Karpas-422 (cell line): ENCODE data around the gene RBMS2. TPM values are rescaled to one million over a fixed set of nuclear protein-coding genes. Genes with fewer than 3 reads are reported as not detected.

Source experiments
- DNase-seq: peaks from one replicate; pipeline ENCODE4 v3.0.0-alpha.2; 2015
- H2AFZ ChIP-seq: fragments of 200-600 bp; sonication (generic); 2 replicates; pipeline ENCODE4 v1.6.1; 2014; ENCODE audit warnings: antibody characterized with exemption, low read length, mixed read lengths
- H3K27ac ChIP-seq: fragments of 200-600 bp; sonication (generic); 2 replicates; pipeline ENCODE4 v1.5.1; 2014; ENCODE audit warnings: mild to moderate bottlenecking, low read length, moderate library complexity
- H3K27me3 ChIP-seq: fragments of 200-600 bp; sonication (generic); 2 replicates; pipeline ENCODE4 v1.6.1; 2014; ENCODE audit warnings: low read length, mixed read lengths
- H3K36me3 ChIP-seq: fragments of 200-600 bp; sonication (generic); 2 replicates; pipeline ENCODE4 v1.6.1; 2014; ENCODE audit warnings: low read length, mixed read lengths; ENCODE audit not compliant: insufficient read depth
- H3K4me1 ChIP-seq: fragments of 200-600 bp; sonication (generic); 2 replicates; pipeline ENCODE4 v1.6.1; 2014; ENCODE audit warnings: mild to moderate bottlenecking, low read length, mixed read lengths
- H3K4me2 ChIP-seq: fragments of 200-600 bp; sonication (generic); 2 replicates; pipeline ENCODE4 v1.6.1; 2014; ENCODE audit warnings: low read length, low read depth, mild to moderate bottlenecking; ENCODE audit not compliant: poor library complexity, severe bottlenecking
- H3K4me3 ChIP-seq: fragments of 200-600 bp; sonication (generic); 2 replicates; pipeline ENCODE4 v1.5.1; 2014; ENCODE audit warnings: mild to moderate bottlenecking, antibody characterized with exemption, low read length, mixed read lengths
- H3K79me2 ChIP-seq: fragments of 200-600 bp; sonication (generic); 2 replicates; pipeline ENCODE4 v1.6.1; 2014; ENCODE audit warnings: mild to moderate bottlenecking, low read length, mixed read lengths
- H3K9ac ChIP-seq: fragments of 200-600 bp; sonication (generic); 2 replicates; pipeline ENCODE4 v1.6.0; 2014; ENCODE audit warnings: low read length
- H3K9me2 ChIP-seq: fragments of 200-600 bp; sonication (generic), shearing (Covaris generic); replicated peaks from 2 replicates; pipeline ENCODE4 v1.6.0; 2014; ENCODE audit warnings: mild to moderate bottlenecking, low read length, moderate library complexity; ENCODE audit not compliant: insufficient read depth
- H3K9me3 ChIP-seq: fragments of 300-700, 200-600 bp; sonication (generic); 2 replicates; pipeline ENCODE4 v1.6.1; 2014; ENCODE audit warnings: low read length, mixed read lengths
- H4K20me1 ChIP-seq: fragments of 200-600 bp; sonication (generic); 2 replicates; pipeline ENCODE4 v1.6.1; 2014; ENCODE audit warnings: mild to moderate bottlenecking, antibody characterized with exemption, low read length, low read depth; ENCODE audit not compliant: insufficient read depth
- total RNA-seq: library from RNA; depleted of rRNA; stranded (reverse); fragments of >200 nt; shearing (Covaris generic); gene quantifications from 2 replicates; pipeline ENCODE4 v1.2.3, GENCODE V29; 2014; ENCODE audit warnings: low replicate concordance

The RBMS2 gene
- total RNA-seq, 1 experiment from 2014 or later: 3.7 TPM

GRCh38 chr12:56596815-56597214 is 75.2 kb downstream of the RBMS2 start:
- Histone ChIP-seq H4K20me1 (peaks cover 4% of the 10 kb centered on the region; the same call in 1 of the 2 replicates), H3K9me3 (no peaks in the 10 kb centered on the region), H2AFZ (no peak overlapping the region), H3K9ac (peak overlapping the region; percentile 36), H3K27ac (peak overlapping the region; percentile 24; the same call in 1 of the 2 replicates), H3K36me3 (peaks cover 27% of the 10 kb centered on the region), H3K79me2 (no peaks in the 10 kb centered on the region), H3K9me2 (no peaks in the 10 kb centered on the region), H3K4me2 (peak overlapping the region; percentile 50), H3K4me3 (no peak overlapping the region), H3K4me1 (peaks cover 35% of the 10 kb centered on the region), H3K27me3 (no peaks in the 10 kb centered on the region)
- no peak for DNase-seq

- no peaks in the 10 kb centered on the region for H3K27me3 ChIP-seq
These were observed 77.4 kb downstream of the RBMS2 start for GRCh38 chr12:56599041-56599440.

GRCh38 chr12:56599797-56600196 is 78.2 kb downstream of the RBMS2 start:
- no peak overlapping the region for H2AFZ ChIP-seq
- peaks cover 4% of the 10 kb centered on the region; the same call in 1 of the 2 replicates for H4K20me1 ChIP-seq

More at GRCh38 chr12:56599041-56599440, 77.4 kb downstream of the RBMS2 start:
- peaks cover 39% of the 10 kb centered on the region for H3K36me3 ChIP-seq
- H3K9me3 ChIP-seq: no peaks in the 10 kb centered on the region
- H3K9me2 ChIP-seq: no peaks in the 10 kb centered on the region
- no peak for DNase-seq
- no peak overlapping the region for H3K4me3 ChIP-seq
- peaks cover 4% of the 10 kb centered on the region; the same call in 1 of the 2 replicates for H4K20me1 ChIP-seq
- peaks cover 35% of the 10 kb centered on the region for H3K4me1 ChIP-seq
- H2AFZ ChIP-seq: no peak overlapping the region
- no peak overlapping the region for H3K27ac ChIP-seq
- no peaks in the 10 kb centered on the region for H3K79me2 ChIP-seq
- no peak overlapping the region for H3K9ac ChIP-seq
- H3K4me2 ChIP-seq: no peak overlapping the region

GRCh38 chr12:56600753-56601152 is 79.1 kb downstream of the RBMS2 start:
- peaks cover 23% of the 10 kb centered on the region for H3K4me1 ChIP-seq

More at GRCh38 chr12:56599797-56600196, 78.2 kb downstream of the RBMS2 start:
- no peak overlapping the region for H3K4me3 ChIP-seq
- H3K9me3 ChIP-seq: no peaks in the 10 kb centered on the region
- H3K9ac ChIP-seq: no peak overlapping the region
- peaks cover 30% of the 10 kb centered on the region for H3K4me1 ChIP-seq
- H3K79me2 ChIP-seq: no peaks in the 10 kb centered on the region
- no peaks in the 10 kb centered on the region for H3K27me3 ChIP-seq
- H3K36me3 ChIP-seq: peaks cover 47% of the 10 kb centered on the region
- no peak for DNase-seq
- H3K27ac ChIP-seq: no peak overlapping the region
- no peaks in the 10 kb centered on the region for H3K9me2 ChIP-seq
- no peak overlapping the region for H3K4me2 ChIP-seq

GRCh38 chr12:56601503-56601902 is 79.9 kb downstream of the RBMS2 start:
- H3K36me3 ChIP-seq: peaks cover 57% of the 10 kb centered on the region

More at GRCh38 chr12:56600753-56601152, 79.1 kb downstream of the RBMS2 start:
- DNase-seq: no peak
- no peaks in the 10 kb centered on the region for H3K9me3 ChIP-seq
- no peaks in the 10 kb centered on the region for H3K27me3 ChIP-seq
- H3K4me2 ChIP-seq: no peak overlapping the region
- H2AFZ ChIP-seq: no peak overlapping the region
- no peak overlapping the region for H3K4me3 ChIP-seq
- peaks cover 50% of the 10 kb centered on the region for H3K36me3 ChIP-seq
- no peak overlapping the region for H3K9ac ChIP-seq
- no peak overlapping the region for H3K27ac ChIP-seq
- no peaks in the 10 kb centered on the region for H4K20me1 ChIP-seq
- no peaks in the 10 kb centered on the region for H3K9me2 ChIP-seq
- H3K79me2 ChIP-seq: no peaks in the 10 kb centered on the region

GRCh38 chr12:56602239-56602638 is 80.6 kb downstream of the RBMS2 start:
- Histone ChIP-seq H3K9ac (no peak overlapping the region), H3K4me2 (no peak overlapping the region), H3K36me3 (peaks cover 60% of the 10 kb centered on the region), H3K9me2 (no peaks in the 10 kb centered on the region), H4K20me1 (no peaks in the 10 kb centered on the region), H3K4me1 (peaks cover 8% of the 10 kb centered on the region), H3K27me3 (no peaks in the 10 kb centered on the region), H2AFZ (no peak overlapping the region), H3K27ac (no peak overlapping the region), H3K9me3 (no peaks in the 10 kb centered on the region), H3K4me3 (no peak overlapping the region), H3K79me2 (no peaks in the 10 kb centered on the region)
- DNase-seq: no peak

More at GRCh38 chr12:56601503-56601902, 79.9 kb downstream of the RBMS2 start:
- Histone ChIP-seq H3K79me2 (no peaks in the 10 kb centered on the region), H3K9me2 (no peaks in the 10 kb centered on the region), H3K4me1 (peaks cover 15% of the 10 kb centered on the region), H3K9me3 (no peaks in the 10 kb centered on the region), H2AFZ (no peak overlapping the region), H3K27ac (no peak overlapping the region), H3K4me2 (no peak overlapping the region), H3K9ac (no peak overlapping the region), H3K27me3 (no peaks in the 10 kb centered on the region), H4K20me1 (no peaks in the 10 kb centered on the region), H3K4me3 (no peak overlapping the region)
- DNase-seq: peak; percentile 69

GRCh38 chr12:56604355-56604754 is 82.7 kb downstream of the RBMS2 start:
- Histone ChIP-seq H3K4me3 (no peak overlapping the region), H3K27ac (no peak overlapping the region), H3K4me2 (no peak overlapping the region), H4K20me1 (no peaks in the 10 kb centered on the region), H3K36me3 (peaks cover 53% of the 10 kb centered on the region), H3K79me2 (no peaks in the 10 kb centered on the region), H3K9me2 (no peaks in the 10 kb centered on the region), H3K9me3 (no peaks in the 10 kb centered on the region), H3K9ac (no peak overlapping the region), H2AFZ (no peak overlapping the region), H3K27me3 (no peaks in the 10 kb centered on the region), H3K4me1 (no peaks in the 10 kb centered on the region)
- DNase-seq: no peak

GRCh38 chr12:56614627-56615026 is 93.0 kb downstream of the RBMS2 start:
- H3K9ac ChIP-seq: no peak overlapping the region
- peaks cover 5% of the 10 kb centered on the region; the same call in 1 of the 2 replicates for H4K20me1 ChIP-seq
- H3K9me2 ChIP-seq: no peaks in the 10 kb centered on the region
- no peaks in the 10 kb centered on the region for H3K27me3 ChIP-seq
- no peak for DNase-seq
- no peak overlapping the region for H3K27ac ChIP-seq
- H2AFZ ChIP-seq: no peak overlapping the region
- H3K79me2 ChIP-seq: peaks cover 32% of the 10 kb centered on the region
- H3K4me2 ChIP-seq: no peak overlapping the region
- peaks cover 50% of the 10 kb centered on the region for H3K36me3 ChIP-seq
- H3K4me1 ChIP-seq: no peaks in the 10 kb centered on the region; the same call in 1 of the 2 replicates
- no peaks in the 10 kb centered on the region for H3K9me3 ChIP-seq
- no peak overlapping the region for H3K4me3 ChIP-seq
